Measurements from ENCODE around the gene PIK3CA.

Gene PIK3CA

DNA sequence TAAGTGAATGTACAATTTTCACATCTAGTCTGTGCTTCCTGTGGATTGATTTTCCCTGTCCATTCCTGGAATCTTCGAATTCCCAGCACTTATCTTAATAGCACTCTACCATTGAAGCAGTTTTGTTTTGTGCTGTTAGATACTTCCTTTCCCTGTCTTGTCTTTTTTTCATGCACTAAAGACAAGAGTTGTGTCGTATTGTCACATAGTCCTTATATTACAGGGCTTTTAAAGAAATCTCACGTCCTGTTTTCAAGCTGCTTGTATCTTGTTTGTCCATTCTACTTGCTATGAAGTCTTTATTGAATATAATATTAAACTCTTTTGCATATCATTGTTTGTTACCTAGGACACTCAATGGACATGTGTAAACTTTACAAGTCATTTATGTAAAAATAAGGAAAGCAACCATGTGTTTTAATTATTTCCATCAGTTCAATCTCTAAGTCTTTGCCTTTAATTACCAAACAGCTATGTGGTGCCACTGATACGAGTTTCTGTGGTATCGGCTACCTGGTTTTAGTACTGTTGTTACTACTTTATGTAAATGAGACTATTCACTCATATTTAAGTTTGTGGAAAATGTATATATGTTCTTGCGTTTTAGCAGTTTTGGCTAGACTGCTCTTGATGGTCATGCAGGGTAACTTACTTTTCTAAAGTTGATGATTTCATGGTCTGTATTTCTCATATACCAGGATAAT is 10.3 kb downstream of the PIK3CA start:
- no peak for DNase-seq

DNA sequence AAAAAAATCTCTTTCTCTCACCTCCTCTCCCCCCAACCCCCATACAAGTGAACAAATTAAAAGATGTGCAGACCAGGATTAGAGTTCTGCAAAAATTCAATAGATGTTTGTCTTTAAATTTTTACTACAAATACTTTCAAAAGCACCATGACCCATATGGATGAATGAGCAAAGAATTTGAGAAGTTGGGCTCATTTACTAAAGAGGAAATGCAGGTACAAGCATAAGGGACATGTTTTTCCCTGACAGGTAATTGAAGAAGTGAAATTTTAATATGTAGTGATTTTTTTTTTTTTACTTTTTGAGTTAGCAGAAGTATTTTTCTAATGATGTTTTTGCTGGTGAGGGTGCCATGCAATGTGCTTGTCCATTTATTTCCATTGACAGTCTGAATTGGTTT is 15.3 kb downstream of the PIK3CA start:
- no peak for DNase-seq

DNA sequence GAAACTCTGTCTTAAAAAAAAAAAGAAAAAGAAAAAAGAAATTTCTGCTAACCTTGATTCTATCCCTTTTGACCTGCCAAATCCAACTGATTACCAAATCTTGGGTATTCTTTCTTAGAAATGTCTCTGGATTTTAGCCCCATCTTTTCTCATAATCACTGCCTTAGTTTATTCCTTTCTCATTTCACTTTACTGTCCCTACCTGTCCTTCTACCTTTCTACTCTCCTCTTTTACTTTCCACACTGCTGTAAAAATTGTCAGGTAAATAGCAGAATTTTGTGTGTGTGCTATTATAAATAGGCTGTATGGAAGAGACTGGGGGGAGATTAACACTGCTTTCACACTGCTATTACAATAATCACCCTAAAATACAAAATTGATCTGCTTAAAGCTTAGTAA is 16.7 kb downstream of the PIK3CA start:
- no peak for DNase-seq

DNA sequence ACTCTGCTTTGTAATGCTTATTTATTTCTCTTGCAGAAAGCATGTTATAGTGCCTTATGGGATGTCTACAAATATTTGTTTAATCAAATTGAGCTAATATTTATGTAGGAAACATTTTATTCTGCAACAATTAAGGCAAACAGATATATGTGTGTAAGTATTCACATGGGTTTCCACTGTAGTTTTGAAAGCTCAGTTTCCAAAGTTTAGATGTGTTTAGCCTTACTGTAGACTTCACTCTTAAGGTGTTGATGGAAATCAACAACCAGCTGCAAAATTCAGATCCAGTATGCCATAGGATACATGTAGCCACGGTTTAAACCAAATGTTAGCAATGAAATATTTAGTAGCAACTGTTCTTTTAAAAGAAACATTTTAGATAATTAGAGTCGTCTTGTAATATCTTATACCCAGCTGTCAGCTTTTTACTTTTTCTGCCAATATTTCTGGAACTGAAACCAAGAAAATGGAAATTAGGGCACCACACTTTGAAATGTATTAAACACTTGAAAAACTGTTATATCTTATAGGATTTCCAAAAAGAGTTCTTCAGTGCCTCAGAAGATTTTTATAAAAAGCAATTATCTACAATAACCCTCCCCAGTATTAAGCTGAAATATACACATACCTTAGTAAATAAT is 18.5 kb downstream of the PIK3CA start:
- no peak for DNase-seq

DNA sequence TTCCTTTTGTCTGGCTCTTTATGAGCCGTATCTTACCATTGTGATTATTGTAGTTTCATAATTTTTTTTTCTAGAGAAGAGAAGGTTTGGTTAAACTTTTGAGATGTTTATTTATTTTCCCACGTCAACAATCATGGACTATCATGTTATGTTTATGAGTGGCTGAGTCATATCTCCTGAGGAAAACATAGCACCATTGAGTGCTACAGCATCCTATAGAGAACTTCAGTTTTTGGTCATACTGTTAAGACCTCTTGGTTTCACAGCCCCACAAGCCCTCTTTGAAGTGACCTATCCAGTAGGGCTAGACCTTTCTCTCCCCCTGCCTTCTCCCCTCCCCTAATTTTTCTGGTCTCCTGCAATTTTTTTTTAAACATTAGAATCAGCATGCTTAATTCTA is 20.8 kb downstream of the PIK3CA start:
- DNase-seq: no peak

DNA sequence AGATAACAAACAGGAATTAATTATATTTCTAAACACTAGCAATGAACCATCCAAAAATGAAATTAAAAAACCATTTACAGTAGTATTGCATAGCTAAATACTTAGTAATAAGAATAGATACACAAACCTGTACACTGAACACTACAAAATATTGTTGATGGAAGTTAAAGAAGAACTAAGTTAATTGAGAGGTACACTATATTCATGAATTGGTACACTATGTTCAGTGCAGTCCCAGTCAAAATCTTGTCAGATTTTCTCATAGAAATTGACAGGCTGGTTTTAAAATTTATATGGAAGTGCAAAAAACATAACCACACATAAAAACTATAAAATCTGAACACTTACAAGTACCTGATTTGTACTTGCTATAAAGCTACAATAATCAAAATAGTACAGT is 24.4 kb downstream of the PIK3CA start:
- no peak for DNase-seq

DNA sequence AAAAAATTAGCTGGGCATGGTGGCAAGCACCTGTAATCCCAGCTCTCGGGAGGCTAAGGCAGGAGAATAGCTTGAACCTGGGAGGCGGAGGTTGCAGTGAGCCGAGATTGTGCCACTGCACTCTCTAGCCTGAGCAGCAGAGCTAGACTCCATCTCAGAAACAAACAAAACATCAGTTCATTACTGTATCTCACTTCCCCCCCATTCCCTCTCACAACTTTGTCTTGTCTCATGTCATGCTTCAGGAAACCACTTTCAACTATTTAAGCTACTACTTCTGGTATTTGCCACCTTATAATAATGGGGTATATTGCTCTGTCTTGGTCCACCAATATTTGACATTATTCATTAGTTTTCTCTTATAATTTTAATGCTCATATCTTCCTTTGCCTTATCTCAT is 26.2 kb downstream of the PIK3CA start:
- DNase-seq: no peak

DNA sequence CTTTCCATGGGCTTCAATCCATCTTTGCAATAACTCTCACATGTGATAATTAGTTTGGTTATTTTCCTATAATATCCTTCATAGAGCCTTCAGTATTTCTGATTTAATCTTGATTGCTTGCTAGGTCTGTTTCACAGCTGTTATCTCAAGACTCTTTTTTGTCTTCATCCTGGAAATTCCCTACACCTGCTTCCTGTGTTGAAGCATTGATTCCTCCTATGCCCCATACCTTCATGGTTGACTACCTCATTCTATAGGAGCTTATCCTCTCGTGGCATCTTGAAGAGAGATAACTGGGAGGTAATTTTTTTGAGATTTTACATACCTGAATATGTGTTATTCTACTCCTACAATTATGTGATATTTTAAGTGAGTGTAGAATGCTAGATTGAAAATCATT is 26.7 kb downstream of the PIK3CA start:
- DNase-seq: no peak

DNA sequence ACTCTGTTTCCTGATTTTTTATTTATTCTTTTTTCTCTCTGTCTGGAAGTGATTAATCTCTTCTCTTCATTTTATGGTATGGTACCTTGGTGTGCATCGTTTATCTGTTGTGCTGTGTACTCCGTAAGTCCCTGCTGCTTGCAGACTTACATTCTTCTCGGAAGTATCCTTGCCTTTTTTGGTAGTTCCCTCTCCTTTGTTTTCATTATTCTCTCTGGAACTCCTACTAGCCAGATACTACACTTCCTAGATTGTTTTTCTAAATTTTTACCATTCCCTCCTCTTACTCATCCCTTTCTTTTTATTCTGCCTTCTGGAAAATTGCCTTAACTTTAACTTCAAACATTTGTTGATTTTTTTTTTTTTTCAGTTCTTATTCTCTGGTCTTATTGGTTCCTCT is 27.2 kb downstream of the PIK3CA start:
- no peak for DNase-seq

DNA sequence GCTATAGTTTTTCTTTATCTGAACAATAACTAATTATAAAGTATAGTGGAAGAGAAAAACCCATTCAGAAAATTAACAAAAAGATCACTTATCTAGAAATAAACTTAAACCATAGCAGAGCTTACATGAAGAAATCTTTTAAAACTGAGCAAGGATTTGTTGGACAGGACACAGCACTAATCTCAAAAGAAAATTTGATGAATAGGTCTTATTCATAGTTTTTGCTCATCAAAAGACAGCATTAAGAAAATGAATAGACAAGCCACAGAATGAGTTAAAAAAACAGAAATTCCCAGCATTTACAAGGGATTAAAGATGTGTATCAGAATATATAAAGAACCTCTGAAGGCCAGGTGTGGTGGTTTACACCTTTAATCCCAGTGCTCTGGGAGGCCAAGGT is 29.5 kb downstream of the PIK3CA start:
- DNase-seq: no peak

DNA sequence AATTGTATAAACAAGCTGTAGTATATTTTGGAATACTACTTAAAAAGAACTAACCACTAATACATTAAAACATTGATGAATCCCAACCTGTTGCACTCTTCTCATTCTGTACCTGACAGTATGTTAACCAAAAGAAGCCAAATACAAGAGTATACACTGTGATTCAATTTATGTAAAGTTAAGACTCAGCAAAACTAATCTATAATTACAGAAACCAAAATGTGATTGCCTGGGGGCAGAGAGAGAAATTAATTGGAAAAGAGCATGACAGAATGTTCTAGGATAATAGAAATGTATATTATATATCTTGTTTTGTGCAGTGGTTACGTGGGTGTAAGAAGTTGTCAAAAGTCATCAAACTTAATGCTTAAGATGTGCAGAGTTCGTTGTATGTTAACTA is 31.1 kb downstream of the PIK3CA start:
- DNase-seq: no peak

DNA sequence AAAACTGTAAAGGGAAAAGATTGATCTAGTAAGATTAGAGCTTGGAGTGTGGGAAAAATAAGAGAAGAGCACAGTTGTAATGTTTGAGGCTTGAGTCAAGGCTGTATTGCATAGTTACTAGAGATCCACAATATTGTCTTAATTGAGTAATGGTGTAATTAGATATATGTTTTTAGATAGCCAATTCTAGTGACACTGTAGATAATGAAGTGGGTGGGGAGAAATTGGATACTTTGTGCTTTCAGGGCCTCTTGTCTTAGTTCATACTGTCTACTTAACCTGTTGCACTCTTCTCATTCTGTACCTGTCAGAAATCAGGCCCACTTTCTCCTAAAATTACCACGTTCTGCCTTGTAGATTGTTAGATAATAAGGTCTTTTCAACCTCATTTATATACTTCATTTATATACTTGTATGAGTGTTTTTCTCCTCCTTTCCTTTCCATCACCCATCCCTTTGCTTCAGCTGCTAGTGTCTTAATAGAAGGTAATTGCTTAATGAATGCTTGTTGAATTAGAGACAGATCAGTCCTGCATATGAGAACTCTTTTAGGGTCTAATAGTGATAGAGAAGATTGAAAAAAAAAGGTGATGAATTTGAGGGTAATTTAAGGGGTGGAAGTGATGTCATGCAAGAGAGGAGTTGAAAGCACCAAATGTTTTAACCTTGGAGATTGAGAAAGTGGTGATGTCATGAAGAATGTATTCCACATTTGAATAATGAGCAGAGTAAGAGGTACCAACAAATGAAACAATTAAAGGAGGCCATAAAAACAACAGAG is 32.0 kb downstream of the PIK3CA start:
- DNase-seq: no peak

DNA sequence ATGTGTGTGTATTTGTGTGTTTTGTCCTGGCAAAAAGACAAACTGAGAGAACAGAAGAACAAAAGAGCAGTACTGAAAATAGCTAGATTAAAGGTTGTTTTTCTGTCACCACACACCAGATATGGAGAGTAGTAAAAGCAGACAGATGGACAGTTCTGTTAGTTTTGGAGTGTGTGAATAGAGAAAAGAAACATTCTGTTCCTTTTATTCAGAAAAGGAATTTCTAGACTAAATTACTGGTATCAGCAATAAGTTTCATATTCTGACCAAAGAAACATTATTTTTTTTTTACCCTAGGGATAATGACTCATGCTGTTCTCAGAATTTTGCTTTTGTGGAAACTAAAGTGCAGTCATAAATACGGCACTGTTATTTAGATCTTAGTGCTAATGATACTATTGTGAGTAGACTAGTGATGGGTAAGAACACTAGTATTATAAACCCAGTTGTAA is 32.9 kb downstream of the PIK3CA start:
- no peak for DNase-seq

DNA sequence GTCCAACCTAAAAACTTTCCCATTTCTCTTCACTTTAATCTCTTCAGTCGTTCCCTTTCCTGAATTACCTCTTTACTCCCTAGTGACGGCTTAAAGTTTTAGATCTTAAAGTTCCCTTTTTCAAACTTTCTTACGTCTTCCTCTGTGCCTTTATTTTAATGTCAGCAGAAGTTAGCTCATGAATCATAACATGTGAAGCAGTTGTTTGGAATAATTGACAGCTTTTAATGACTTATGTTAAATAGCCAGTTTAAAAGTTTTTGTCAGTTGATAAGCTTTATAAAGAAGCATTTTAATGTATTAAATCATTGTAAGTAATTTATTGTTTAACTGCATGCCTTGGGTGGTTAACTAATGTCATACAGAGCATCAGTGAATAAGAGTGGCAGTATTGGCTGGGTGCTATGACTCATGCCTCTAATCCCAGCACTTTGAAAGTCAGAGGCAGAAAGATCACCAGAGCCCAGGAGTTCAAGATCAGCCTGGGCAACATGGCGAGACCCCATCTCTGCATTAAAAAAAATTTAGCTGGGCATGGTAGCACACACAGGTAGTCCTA is 33.9 kb downstream of the PIK3CA start:
- no peak for DNase-seq

DNA sequence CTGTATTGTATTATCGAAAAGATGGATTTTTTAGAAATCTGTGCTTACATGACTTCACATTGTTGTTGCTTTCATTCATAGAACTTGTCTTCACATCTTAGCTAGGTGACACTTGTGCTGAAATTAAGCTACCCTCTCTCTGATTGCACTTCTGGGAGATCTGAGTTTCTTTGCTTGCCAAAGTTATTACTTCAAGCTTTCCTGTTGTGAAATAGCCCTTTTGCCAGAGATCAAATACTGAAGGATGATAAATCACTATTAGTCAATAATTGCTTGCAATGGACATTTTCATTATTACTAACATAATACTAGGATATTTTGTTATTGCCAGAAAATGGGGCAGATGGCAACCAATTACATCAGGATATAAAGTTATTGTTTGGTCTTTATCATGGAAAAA is 34.7 kb downstream of the PIK3CA start:
- DNase-seq: no peak

DNA sequence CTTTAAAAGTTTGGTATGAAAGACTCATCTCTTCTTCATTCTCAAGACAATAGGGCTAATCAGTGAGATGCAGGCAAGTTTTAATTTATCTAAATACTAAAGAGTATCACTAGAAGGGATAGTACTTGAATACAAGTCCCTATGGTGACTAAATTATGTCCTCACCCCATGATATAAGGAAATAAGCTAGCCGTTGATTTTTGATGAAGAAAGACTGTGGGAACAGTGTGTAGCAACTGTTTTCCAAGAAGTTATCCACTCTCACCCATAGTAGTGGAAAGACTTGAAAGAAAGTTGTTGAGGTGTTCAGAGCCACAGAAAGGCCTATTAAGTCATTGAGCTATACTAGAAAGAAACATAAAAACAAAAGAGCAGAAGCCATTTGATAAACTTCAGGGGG is 36.7 kb downstream of the PIK3CA start:
- DNase-seq: no peak

DNA sequence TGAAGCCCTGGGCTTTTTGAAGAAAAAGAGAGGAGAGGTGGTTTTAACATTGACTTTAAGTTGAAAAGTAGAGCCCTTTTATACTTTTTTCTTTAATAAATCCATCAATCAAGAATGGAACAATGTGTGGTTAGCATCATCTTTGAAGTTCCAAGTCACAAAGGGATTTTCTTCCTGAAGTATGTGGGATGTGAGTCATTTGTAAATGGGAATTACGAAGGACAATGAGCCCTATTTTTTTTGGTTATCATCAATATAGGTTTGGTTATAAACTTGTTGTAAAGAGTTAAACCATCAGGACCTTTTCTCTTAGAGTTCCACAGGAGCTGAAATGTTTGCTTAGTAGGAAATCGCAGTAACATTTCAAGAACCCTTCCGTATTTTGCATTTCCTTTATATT is 38.3 kb downstream of the PIK3CA start:
- no peak for DNase-seq

DNA sequence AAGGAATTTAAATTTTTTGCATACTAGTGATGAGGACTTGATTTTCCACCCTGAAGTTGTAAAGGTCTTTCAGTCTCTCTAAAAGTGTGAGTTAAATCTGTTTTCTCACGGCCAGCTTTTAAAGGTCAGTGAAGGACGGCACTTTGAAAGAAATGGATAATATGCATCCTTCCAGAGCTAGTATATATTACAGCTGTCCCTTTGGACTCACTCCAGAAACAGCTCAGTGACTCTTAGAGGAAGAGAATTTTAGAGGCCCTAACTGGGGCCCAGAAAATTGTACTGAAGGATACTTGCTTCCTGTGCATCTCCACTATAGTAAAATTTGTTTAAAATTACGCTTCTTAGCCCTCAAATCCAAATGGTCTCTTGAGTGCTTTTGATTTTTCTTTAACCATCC is 41.6 kb downstream of the PIK3CA start:
- DNase-seq: no peak

DNA sequence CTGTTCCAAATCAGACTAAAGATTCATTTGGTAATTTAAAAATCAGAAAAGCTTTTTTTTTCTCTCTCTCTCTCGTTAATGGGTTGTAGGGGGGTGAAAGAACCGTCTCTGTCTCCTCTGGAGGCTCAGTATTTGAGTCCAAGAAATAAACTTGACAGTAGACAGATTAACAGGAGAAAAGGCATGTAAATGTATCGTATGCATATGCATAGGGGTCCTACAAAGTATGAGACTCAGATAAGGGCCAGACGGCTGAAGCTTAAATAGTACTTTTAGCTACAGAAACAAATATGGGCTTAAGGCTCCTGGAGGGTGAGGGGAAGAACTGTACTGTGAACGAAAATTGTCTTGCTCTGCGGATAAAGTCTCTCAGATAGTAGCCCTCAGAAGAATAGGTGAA is 42.4 kb downstream of the PIK3CA start:
- no peak for DNase-seq

DNA sequence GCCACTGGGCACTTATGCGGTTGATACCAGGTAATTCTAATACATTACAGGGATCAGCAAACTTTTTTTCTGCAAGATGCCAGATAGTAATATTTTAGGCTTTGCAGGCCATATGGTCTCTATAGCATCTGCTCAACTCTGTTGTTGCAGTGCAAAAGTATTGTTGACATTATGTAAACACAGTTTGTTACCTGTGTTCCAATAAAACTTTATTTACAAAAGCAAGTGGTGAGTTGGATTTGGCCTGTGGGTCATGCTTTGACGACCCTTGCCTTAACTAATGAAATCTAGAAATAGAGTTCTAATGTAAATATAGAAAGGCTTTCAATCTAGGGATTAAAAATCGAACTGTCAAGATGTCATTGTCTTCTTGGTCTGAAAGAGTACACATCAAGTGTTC is 44.4 kb downstream of the PIK3CA start:
- no peak for DNase-seq

DNA sequence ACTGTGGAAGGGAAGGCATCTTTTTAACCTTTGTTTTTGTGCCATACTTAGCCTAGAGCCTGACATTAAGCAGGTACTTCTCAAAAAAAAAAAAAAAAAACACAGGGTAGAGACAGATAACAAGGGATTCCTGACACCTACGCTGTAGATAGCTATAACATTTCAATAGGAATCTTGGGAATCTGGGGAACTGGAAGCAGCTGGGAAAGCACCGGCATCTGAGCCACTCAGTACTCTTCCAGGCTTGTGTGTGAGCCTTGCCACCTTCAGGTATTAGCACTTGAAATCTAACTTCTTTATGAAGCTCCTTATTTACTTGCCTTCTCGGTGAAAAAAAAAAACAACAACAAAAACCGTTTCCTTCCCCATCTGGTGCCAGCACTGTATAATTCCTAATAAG is 46.8 kb downstream of the PIK3CA start:
- DNase-seq: no peak

DNA sequence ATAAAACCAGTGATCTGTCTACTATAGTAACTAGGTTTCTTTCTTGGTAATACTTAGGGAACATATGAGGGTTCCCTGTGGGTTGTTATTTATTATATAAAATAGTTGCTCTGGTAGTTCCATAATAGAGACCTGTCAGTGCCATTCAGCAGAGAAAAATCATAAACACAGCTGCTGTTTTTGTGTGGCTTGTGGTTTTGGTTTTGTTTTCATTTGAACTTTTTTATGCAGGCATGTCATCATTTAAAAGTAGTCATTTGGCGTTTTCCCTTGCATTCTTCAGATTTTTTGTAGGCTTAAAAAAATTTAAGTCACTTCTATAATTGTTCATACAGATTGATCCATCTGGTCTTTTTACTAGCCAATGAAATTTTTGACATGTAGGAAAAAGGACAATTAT is 47.9 kb downstream of the PIK3CA start:
- DNase-seq: no peak

DNA sequence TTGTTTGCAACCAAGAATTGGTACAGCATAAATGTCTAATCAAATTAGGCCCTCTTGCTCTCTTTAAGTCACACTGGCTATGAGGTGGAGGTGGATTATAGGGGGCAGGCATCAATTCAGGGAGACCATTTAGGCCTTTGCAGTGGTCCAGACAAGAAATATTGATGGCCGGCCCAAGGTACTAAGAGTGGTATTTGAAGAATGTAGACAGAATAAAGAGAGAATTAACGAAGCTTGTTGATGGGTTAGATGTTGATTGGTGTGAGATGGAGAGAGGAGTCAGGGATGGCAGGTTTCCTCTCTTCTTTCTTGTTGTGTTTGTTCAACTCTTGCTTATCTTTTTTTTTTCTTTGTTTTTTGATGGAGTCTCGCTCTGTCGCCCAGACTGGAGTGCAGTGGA is 48.5 kb downstream of the PIK3CA start:
- no peak for DNase-seq

DNA sequence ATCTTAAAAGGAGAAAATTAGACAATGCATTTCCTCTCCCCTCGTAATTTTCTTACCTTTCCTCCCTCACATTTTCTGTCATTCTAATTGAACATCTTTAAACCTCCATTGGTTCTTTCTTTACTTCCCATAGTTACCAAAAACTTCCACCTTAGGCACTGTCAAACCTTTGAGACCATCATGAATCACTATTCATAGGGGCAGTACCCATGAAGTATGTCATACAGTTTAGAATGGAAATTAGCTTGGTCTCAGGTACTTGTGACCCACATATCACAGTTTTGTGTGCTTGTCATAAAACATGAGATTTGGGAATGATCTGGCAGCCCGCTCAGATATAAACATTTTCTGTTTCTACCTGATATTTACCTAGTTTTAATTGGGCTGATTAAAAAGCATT is 52.6 kb downstream of the PIK3CA start:
- no peak for DNase-seq
